ENCODE results near the gene RBM4B.

The RBM4B gene

DNA sequence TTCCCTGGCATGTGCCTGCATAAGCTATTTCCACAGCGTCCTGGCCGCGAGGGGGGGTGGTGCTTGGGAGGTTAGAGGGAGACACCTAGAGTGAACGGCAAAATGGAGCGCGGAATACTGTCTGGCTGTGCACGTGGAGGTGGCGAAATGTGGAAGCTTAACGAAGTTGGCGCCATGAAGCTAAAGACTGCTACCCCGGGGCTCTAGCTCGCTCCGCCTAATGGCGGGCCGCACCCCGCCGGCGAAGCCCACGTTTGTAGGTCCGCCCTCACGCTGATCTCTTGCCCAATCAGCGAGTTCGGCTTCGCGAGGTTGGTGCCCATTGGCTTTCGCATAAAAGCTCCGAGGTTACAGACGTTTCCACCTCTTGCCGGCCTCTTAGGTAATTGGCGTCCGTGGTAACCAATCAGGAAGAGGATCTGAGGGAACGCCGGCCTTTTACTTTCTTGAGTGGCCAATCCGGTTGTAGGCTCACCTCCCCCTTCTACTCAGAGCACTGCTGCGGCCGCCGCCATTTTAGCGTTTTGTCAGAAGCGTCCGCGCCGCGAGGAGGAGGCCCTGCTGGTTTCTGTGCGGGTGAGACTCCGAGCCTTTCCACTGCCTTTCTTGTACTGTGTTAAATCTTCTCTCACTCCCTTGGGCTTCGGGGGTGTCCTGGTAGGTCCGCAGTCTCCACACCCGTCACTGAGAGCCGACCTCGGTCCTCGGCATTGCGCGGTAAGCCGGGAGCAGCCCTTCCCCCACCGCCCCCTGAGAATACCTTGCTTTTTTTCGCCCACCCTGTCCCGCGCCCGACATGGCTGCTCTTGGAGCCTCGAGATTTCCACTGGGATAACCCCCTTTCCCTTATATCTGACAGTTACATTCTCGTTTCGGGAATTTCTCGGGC is 39.3 kb downstream of the RBM4B start, which contains the start of gene RBM4:
TSS of gene RBM4 (plus strand) at position 527 of the 889 bp plus-strand sequence. CDS start 1,009 bp downstream, outside the sequence.
- peak; percentile 100 for DNase-seq

DNA sequence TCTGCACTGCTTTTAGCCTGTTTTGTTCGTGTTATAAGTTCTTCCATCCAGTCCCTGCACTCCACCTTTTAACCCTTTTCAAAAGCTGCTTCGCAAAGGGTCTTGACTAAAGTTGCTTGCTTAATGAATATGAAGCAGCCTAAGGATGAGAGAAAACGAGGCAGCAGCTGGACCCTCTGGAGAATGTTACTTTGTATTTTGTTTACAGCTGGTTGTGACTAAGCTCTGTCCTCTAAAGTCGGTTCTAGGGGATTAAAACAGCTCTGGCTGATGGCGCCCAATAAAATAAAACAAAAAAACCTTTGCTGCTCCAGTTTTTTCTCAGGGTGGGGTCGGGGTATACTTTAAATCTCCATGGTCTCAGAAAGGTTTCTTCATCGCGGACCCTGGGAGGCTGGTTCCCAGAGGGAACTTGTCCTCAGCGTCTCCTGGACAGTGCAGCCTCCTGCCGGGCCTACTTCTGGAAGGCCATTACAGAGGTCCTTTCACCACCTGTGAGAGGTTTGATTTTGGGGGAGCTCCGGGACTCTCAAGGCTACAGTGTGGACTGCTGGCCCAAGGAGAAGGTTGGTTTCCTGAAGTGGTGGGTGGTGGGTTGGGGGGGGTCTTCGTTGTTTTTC is 40.0 kb downstream of the RBM4B start:
- no peak for DNase-seq

DNA sequence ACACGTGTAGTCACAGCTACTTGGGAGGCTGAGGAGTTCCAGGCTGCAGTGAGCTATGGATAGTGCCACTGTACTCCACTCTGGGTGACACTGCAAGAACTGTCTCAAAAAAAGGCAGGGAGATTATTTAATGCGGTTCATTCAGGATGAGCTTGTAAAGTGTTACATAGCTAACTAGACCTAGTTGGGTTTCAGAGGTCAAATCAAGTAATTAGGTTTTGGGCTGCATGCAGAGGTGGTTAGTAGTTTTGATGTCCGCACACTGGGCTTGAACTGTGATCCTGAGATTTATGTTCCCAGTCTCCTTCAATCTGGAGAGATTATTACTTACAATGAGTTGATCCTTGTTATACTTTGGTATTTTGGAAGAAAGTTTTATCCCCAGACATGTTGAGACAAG is 41.3 kb downstream of the RBM4B start:
- no peak for DNase-seq

DNA sequence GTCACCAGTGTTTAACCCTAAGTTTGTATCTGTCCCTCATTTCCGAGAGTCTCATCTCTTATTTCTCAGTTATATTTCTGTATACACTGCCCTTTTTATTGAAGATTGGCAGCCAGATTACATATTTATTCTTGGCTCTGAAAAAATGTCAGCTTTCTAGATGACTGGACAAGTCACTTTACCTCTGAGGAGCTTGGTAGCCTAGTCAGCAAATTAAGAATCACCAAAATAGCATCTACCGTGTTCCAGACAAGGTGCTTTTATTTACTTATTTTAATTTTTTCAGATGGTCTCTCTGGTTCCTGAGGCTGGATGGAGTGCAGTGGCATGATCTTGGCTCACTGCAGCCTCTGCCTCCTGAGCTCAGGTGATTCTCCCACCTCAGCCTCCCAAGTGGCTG is 44.7 kb downstream of the RBM4B start:
- no peak for DNase-seq

DNA sequence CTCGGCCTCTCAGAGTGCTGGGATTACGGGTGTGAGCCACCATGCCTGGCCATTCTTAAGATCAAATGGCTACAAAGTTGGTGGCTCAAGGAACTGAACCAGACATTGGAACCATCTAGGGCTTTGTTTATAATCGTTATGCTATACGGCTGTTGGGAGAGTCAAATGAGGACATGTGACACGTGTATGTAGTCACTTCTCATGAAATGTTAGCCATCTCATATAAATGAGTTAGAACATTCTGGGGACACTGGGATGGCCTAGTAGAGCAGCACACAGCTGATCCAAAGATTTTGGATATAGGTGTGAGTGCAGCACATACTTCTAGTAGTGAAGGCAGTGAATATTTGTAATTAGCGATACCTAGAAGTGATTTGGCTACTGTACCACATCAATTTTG is 45.8 kb downstream of the RBM4B start:
- no peak for DNase-seq

DNA sequence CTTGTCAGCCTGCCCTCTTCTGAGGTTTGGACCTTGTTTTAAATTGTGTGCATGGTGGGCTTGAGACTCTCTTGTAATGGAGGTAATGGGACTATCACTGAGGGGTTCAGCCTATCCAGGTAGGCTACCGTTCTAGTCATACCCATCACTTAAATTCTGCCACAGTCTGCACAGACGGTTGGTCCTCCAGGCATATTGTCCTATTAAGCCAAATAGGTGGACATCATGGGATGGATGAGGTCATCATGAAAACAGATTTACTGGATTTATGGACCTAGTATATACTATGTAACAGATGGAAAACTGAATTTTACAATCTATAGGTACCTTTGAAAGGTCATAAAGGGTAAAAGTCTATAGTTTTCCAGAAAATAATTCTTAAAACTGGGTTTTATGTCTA is 48.3 kb downstream of the RBM4B start:
- no peak for DNase-seq

DNA sequence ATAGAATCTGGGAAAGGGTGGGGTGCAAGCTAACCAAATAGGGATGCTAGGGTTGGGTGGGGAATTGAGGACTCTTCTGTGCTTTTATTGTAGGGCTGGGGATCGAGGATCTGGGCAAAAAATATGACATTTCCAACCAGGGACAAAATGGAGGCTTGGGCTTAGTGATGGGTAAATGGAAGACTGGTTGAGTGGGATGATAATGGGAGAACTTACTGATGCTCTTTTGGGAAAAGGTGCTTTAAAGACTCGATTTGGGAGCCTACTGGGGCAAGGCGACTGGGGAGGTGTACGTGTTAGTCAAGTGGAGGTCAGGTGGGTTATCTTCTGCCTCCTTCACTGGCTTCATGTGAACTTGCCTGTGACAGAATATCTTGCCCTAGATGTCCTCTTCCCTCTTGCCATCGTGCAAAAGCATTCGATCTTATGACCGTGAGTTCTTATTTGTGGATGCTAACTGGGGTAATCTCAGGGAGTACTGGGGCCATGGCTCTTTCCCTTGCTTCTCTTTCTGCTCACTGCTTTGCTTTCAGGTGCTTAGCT is 49.6 kb downstream of the RBM4B start:
- no peak for DNase-seq

DNA sequence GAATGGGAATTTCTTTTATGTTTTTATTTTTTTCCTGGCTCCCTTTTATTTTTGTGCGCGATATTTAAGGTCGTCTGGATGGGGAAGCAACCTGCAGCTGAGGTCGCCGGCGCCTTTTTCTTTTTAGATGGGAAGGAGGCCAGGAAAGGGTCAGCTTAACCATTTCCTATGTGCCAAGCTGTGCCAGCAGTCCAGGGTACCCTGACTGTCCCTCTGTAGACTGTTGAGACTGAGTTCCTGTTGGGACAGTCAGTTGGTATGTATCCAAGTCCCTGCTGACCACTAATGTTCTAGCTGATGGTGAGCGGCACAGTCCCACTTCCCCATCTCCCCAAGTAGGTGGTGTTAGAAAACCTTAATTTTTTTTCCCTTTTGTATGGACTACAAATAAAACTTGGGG is 50.8 kb downstream of the RBM4B start:
- DNase-seq: no peak

DNA sequence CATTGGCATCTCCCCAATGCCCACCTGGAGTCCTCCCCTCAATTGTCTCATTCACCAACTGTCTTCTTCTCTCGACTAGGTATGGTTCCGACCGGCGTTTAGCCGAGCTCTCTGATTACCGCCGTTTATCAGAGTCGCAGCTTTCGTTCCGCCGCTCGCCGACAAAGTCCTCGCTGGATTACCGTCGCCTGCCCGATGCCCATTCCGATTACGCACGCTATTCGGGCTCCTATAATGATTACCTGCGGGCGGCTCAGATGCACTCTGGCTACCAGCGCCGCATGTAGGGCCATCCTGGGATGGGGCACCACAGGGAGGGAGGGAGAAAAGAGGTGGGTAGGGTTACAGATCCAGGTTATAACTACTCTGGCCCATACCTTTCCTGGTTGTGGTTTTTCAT is 51.3 kb downstream of the RBM4B start:
- DNase-seq: no peak

DNA sequence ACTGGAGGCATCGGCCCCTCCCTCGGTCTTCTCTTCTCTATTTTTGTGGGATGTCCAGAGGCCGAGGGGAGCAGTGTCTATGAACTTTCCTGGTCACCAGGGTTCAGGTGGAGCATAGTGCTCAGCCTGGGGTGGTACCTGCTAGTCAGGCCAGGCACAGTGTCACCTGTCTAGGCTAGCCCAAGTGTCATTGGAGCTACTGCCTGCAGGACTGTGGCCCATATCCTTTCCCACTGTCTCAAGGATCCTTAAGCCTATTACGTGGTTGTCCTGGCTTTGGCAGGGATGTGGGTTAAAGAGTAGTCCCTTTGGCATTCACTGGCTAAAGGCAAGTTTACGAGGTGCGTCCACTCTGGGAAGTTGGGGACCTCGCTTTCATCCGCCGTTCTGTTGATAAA is 51.9 kb downstream of the RBM4B start:
- no peak for DNase-seq

DNA sequence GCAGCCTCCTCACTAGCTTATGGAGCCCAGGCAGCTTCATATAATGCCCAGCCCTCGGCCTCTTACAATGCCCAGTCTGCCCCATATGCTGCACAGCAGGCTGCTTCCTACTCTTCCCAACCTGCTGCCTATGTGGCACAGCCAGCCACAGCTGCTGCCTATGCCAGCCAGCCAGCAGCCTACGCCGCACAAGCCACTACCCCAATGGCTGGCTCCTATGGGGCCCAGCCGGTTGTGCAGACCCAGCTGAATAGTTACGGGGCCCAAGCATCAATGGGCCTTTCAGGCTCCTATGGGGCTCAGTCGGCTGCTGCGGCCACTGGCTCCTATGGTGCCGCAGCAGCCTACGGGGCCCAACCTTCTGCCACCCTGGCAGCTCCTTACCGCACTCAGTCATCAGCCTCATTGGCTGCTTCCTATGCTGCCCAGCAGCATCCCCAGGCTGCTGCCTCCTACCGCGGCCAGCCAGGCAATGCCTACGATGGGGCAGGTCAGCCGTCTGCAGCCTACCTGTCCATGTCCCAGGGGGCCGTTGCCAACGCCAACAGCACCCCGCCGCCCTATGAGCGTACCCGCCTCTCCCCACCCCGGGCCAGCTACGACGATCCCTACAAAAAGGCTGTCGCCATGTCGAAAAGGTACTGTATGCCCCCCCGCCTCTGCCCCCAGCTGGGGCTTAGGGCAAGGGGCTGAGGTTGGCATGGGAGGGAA is 52.5 kb downstream of the RBM4B start:
- DNase-seq: no peak

DNA sequence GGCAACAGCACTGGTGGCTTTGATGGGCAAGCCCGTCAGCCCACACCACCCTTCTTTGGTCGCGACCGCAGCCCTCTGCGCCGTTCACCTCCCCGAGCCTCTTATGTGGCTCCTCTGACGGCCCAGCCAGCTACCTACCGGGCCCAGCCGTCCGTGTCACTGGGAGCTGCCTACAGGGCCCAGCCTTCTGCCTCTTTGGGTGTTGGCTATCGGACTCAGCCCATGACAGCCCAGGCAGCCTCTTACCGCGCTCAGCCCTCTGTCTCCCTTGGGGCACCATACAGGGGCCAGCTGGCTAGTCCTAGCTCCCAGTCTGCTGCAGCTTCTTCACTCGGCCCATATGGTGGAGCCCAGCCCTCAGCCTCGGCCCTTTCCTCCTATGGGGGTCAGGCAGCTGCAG is 53.2 kb downstream of the RBM4B start:
- DNase-seq: no peak

DNA sequence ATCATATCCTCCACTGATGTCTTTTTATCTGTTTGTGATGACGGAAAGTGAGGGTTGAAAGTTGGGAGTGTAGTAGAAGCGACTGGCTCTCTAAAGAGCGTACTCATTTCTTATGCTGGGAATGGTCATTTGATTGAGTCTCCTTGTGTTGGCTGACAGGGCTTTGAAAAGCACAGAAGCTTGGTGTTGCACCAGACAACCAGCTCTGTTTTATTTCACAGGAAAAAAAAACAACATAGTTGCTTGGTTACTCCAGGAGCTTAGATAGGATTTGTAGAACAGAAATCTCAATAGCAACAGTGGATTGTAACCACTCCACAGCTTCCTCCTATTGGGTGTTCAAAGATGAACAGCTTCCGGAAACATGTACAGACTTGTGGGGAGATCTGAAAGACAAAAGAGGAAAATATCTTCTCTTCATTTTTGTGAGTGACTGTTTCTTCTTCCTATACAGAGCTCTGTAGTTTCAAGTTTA is 58.6 kb downstream of the RBM4B start:
- DNase-seq: no peak

DNA sequence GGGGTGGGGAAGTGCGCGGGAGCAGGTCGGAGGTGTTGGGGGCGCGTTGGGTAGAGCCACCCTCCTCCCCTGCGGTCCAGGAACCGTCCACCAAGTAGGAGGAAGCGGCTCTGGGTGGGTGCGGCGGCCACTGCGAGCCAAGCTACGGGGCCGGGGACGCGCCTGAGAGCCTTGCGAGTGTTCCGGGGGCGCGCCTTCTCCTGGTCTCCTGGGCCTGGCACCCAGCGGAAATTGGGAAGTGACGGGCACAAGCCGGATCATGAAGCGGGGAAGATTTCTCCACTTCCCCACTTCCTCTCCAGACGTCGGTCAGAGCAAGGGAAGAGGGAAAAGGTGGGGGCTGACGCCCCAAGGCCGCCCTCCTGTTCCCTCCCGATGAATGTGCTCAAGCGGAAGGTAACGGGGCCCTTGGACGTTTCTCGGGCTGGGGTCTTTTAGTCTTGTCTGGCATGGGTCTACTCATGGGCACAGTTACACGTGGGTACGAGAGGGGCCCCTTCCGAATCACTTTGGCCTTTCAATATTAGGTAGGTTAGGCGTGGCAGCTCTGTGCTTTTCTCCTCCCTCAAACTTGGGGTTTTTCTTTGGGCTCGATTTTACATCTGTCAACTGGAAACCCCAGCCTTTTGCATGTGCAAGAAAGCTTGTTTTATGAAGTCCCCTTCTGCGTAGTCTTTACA is 60.4 kb downstream of the RBM4B start:
- no peak for DNase-seq

DNA sequence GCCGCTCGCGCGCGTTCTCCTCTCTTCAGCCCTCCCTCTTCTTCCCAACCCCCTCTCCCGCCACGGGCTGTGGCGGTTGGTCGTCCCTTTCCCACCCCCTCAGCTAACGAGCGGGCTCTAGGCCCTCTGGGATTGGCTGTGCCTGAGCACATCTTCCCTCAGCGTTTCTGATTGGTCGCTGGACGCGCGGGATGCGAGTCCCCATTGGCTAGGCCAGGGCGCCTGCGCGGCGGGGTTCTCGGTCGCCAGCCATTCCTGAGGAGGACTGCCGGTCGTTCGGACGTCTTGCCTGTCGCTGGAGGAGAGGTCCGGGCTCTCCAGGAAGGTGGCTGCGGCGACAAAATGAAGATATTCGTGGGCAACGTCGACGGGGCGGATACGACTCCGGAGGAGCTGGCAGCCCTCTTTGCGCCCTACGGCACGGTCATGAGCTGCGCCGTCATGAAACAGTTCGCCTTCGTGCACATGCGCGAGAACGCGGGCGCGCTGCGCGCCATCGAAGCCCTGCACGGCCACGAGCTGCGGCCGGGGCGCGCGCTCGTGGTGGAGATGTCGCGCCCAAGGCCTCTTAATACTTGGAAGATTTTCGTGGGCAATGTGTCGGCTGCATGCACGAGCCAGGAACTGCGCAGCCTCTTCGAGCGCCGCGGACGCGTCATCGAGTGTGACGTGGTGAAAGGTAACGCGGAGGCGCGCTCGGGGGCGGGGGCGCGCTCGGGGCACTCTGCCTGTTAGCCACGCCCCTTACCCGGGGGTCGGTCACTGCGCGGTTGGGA is 61.1 kb downstream of the RBM4B start, which contains the start of gene RBM14:
TSS of gene RBM14 (plus strand) at position 252 of the 776 bp plus-strand sequence. CDS start at position 343, 91 bp downstream.
- DNase-seq: peak; percentile 100
